Measurements from ENCODE around the gene ZBTB20.

ZBTB20 gene

DNA sequence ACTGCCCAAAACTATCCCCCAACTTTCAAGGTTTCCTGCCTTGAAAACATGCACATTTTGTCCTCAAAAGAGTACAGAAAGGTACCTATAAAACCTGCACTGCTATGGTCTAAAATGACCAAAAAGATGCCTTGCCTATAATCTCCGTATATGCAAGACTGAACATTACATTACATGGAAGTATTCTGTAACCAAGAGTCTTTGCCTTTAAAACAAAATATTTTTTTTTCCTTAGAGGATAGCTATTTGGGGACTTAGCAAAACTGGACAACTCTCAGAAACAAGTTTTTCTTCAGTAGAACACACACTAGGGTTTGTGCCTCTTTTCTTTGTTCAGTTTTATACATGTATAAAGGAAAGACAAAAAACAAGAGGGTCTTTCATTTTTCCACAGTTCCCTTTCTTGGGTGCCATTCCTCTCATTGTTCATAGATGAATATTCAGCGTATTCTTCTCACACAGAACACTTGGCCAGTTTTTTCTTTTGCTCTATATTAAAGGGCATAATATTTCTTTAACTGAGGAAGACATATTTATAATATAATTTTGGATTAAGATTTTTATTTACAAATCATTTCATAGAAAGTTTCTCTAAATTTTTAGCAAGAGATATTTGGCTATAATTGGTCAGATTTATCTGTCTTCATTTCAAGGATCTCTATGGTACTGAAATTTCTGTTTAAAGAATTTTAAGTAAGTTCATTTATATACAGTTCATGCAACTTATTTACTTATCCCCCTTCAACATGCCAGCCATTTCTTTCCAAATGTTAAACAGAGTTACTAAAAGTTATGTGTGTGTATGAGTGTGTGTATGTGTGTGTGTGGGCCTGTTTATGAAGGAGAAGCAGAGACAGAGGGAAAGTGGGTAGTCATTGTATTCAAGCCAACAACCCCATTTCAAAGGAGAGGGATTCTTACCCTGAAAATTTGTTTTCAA, 142.6 kb downstream of the ZBTB20 start:
- DNase-seq: no peak

GRCh38 chr3:114998971-114999579, 148.0 kb downstream of the ZBTB20 start:
- DNase-seq: no peak

- DNase-seq: no peak
These were observed 152.3 kb downstream of the ZBTB20 start for GRCh38 chr3:114994554-114995341.

DNA sequence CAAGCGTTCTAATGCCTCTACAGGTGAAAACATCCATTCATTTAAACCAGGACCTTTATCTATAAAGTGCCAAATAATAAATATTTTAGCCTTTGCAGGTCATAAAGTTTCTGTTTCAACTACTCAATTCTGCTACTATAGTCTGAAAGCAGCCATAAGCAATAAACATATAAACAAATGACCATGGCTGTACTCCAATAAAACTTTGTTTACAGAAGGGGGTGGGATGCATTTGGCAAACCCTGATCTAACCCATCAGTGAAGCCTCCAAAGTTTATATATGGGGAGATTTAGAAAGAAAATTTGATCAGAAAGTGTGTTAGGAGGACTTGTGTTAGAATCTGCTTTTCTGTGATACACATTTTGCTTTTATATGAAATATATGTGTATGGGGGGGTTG, 161.3 kb downstream of the ZBTB20 start:
- DNase-seq: no peak

DNA sequence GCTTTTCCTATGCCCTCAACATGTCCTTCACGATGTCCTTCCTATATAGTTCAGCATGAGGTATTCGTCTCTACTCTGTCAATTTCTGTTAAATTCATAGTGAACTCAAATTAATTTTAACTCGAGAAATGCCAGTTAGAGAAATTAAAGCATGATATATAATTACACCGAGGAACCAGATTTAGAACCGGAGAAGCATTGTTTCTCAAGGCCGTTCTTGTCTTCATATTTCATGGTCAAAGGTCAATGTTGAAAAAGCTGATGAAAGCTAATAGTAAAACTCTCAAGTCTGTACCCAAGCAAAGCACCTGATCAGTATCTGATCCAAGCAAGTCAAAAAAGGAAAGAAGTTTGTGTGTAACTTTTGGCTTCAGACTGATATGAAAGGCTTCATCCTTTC, 163.8 kb downstream of the ZBTB20 start:
- DNase-seq: no peak

GRCh38 chr3:114974387-114974786, 172.7 kb downstream of the ZBTB20 start:
- no peak for DNase-seq

DNA sequence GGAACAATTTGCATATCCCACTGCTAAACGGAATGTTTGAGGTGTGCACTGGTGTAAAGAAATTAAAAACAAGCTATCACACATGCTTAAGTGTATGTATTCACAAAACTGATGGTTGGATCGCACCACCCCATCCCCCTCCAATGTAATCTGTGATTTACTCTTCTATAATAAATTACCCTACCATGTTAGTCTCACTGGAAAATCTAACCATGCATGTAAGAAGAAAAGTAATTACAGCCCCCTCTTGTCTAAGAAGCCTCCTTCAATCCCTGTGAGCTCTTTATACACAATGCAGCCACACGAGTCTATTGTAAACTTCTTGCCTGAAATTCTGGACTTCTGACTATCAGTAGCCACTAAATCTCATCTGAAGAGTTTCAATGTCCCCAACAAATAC, 173.6 kb downstream of the ZBTB20 start:
- DNase-seq: peak; percentile 28

GRCh38 chr3:114967168-114967567, 179.9 kb downstream of the ZBTB20 start:
- DNase-seq: no peak

GRCh38 chr3:114962189-114962588, 184.9 kb downstream of the ZBTB20 start:
- no peak for DNase-seq

DNA sequence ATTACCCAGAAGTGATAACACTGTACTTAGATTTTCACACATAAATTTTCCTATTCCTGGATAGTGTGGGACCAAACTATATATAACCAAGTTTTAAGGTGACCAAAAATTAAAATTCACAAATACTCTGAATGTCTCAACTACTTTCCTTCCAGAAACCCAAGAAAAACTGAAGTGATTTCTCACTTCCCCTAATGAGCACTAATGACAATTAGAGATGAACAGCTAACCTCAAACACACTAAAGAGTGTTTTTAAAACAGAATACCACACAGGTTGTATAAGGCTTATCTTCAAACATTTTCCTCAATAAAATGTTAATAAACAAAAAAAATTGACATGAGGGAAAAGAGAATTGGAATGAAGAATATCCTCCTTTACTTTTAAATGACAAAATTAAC, 188.2 kb downstream of the ZBTB20 start:
- DNase-seq: no peak

- no peak for DNase-seq
These were observed 193.3 kb downstream of the ZBTB20 start for GRCh38 chr3:114953800-114954199.

DNA sequence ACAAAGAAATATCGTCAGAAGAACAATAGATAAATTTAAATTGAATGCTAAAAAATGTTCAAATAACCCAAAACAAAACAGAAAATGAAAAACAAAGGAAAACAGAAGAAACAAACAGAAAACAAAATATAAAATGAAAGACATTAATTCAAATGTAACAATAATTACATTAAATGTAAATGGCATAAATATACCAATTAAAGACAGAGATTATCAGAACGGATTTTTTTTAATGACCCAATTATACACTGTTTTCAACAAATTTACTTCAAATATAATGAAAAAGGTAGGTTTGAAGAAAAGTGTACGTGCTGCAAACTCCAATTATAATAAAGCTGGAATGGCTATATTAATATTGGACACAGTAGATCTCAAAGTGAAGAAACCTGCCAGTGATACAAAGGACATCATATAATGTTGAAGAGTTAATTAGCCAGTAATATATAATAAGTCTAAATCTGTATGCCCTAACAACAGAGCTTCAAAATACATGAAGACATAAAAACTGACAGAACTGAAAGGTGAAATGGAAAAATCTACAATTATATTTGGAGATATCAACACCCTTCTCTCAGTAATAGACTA, 193.8 kb downstream of the ZBTB20 start:
- DNase-seq: no peak

- DNase-seq: no peak
These were observed 204.3 kb downstream of the ZBTB20 start for GRCh38 chr3:114942773-114943172.

DNA sequence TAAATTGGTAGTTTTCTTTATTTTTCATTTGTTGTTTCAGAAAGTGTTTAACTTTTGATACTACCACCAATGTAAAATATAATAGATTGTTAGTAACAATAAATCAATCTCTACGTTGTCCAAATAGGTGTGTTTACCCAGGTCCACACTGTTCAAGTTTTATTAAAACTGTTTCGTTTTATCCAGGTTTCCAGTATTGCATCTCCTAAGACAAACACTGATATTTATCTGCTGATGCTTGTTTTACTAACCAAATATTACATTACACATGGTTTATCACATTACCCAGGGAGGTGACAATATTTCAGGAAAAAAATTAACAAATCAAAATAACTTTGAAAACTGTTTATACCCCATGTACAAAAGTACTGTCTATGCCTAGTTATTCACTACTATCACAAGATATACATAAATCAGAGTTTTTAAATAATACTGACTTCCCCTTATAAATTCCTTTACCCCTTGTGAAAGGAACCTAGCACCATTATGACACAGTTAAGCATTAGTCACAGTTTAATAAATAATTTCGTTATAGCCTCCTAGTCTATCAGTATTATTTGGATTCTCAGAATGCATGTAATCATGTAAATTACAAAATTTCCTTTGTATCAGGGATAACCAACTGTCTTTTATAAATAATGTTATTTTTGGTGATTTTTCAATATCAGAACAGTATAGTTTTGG, 205.3 kb downstream of the ZBTB20 start:
- DNase-seq: no peak

GRCh38 chr3:114939920-114940319, 207.2 kb downstream of the ZBTB20 start:
- no peak for DNase-seq

GRCh38 chr3:114933407-114933806, 213.7 kb downstream of the ZBTB20 start:
- no peak for DNase-seq

DNA sequence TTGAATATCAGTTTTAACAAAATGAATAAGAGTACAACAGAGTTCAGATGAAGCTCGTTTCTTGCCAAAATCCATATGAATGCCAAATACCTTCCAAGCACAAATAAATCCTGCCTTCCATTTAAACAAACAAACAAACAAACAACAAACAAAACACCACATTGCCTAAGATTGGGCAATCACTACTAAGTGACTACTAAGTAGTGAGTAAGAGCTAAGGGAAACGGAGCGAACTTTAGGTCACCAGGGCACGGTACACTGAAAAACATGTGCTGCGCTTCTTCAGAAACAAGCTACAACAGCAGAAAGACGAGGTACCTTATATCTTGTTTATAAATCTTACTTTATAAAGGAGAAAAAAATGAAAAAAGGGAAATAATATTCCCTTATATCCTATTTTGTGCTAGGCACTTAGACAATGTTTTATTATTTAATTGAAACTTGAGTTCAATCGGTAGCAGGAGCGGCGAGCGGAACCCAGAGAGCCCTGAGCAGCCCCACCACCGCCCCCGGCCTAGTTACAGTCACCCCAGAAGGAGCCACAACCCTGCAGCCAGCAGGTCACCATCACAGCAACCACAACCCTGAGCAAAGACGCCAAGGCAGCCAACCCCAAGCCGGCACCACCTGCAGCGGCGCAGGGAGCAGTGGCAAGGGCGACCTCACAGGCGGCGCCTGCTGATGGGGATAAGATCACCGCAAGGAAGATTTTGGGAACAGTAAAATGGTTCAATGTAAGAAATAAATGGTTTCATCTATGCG, 216.9 kb downstream of the ZBTB20 start:
- no peak for DNase-seq

GRCh38 chr3:114928989-114929640, 218.0 kb downstream of the ZBTB20 start:
- DNase-seq: no peak

DNA sequence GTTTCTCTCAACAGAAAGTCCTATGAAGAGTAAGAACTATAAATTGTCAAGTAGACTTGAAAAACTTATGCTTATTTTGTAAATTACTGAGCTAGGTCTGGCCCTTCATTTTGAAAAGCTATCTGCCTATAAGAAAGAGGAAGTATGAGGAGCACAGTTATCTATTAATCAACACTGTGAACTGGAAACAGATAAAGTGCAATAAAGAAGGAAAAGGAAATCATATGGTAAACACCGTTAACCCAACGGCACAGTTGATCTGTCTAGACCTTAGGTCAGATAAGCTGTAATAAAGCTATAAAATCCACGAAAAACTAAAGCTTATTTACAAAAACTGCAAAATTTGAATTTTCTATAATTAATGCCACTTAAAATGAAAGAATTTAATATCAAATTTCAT, 242.5 kb downstream of the ZBTB20 start:
- no peak for DNase-seq

- no peak for DNase-seq
These were observed 243.9 kb downstream of the ZBTB20 start for GRCh38 chr3:114903213-114903612.

GRCh38 chr3:114902691-114903101, 244.4 kb downstream of the ZBTB20 start:
- no peak for DNase-seq
